GM12878 (cell line): Measurements from ENCODE around the gene ALG12. TPM values are rescaled to one million over a fixed set of nuclear protein-coding genes. Genes with fewer than 3 reads are reported as not detected.

Source experiments
- ATAC-seq: fragments of 200-7000 bp; cut with Tn5 transposase; 3 replicates; pipeline ENCODE4 v1.9.1; 2020; ENCODE audit warnings: mild to moderate bottlenecking, moderate library complexity
- BruUV-seq: library from RNA; stranded (reverse); fragments of 400-500 nt; replicated peaks from 2 replicates; lab custom pipeline; 2021; lab: Mats Ljungman, UMichigan
- CTCF ChIA-PET: fragments of 300-600 bp; sonication (Branson Sonifier 250); formaldehyde crosslinking; extraction: SDS; loops from one replicate; lab custom pipeline; 2021; ENCODE audit warnings: inconsistent platforms; lab: Yijun Ruan, JAX
- POLR2A ChIA-PET: fragments of 350-600 bp; formaldehyde crosslinking; extraction: SDS; loops from one replicate; lab custom pipeline; 2021; ENCODE audit warnings: inconsistent platforms; lab: Charles Lee
- RAD21 ChIA-PET: fragments of 300-600 bp; sonication (Branson Sonifier 250); formaldehyde crosslinking; loops from one replicate; lab custom pipeline; 2023; ENCODE audit warnings: antibody characterized with exemption; ENCODE audit not compliant: unreplicated experiment; lab: Charles Lee
- SMC1A ChIA-PET: fragments of 300-600 bp; sonication (Branson Sonifier 250); formaldehyde crosslinking; loops from one replicate; lab custom pipeline; 2023; ENCODE audit not compliant: unreplicated experiment, uncharacterized antibody; lab: Charles Lee
- DNase-seq: peaks from one replicate; pipeline ENCODE4 v3.0.0-alpha.2; 2011; ENCODE audit warnings: low read depth, low spot score
- FAIRE-seq: peaks from 3 replicates; lab custom pipeline; 2011; peaks lifted over from hg19 to GRCh38; lab: Jason Lieb, UNC
- H2AFZ ChIP-seq: 2 replicates; pipeline ENCODE4 v1.6.0; 2011; ENCODE audit warnings: low read depth, low read length, control low read depth; ENCODE audit not compliant: control insufficient read depth
- H3K27ac ChIP-seq: 2 replicates; pipeline ENCODE4 v1.5.1; 2011; ENCODE audit warnings: control low read depth; ENCODE audit not compliant: control insufficient read depth, insufficient read depth
- H3K27me3 ChIP-seq, 2 experiments: replicated peaks in 1 of 2; 2 replicates each; pipeline versions ENCODE4 v1.6.0 to v1.6.1; 2011; ENCODE audit warnings: low read length in 1 of 2; ENCODE audit not compliant: control insufficient read depth in 2 of 2, insufficient read depth in 2 of 2
- H3K36me3 ChIP-seq, 2 experiments: 2 replicates each; pipeline ENCODE4 v1.5.1; 2011; ENCODE audit warnings: low read length in 1 of 2; ENCODE audit not compliant: control insufficient read depth in 2 of 2, insufficient read depth in 2 of 2
- H3K4me1 ChIP-seq: 2 replicates; pipeline ENCODE4 v1.6.1; 2011; ENCODE audit warnings: mild to moderate bottlenecking, low read length, moderate library complexity, mixed read lengths; ENCODE audit not compliant: control insufficient read depth, insufficient read depth
- H3K4me2 ChIP-seq: 2 replicates; pipeline ENCODE4 v1.6.0; 2011; ENCODE audit warnings: control low read depth; ENCODE audit not compliant: control insufficient read depth, insufficient read depth
- H3K4me3 ChIP-seq: fragments of 200-600 bp; sonication (generic); 2 replicates; pipeline ENCODE4 v1.5.1; 2016
- H3K79me2 ChIP-seq: 2 replicates; pipeline ENCODE4 v1.6.0; 2011; ENCODE audit warnings: low read length; ENCODE audit not compliant: control insufficient read depth, insufficient read depth
- H3K9ac ChIP-seq: 2 replicates; pipeline ENCODE4 v1.8.0; 2011; ENCODE audit warnings: low read length, control low read depth, mixed read lengths; ENCODE audit not compliant: control insufficient read depth, insufficient read depth
- H3K9me3 ChIP-seq: replicated peaks from 3 replicates; pipeline ENCODE4 v1.5.1; 2011; ENCODE audit warnings: mild to moderate bottlenecking, low read length; ENCODE audit not compliant: control insufficient read depth, insufficient read depth
- H4K20me1 ChIP-seq: 2 replicates; pipeline ENCODE4 v1.6.0; 2011; ENCODE audit not compliant: control insufficient read depth, insufficient read depth
- CBX5 ChIP-seq: sonication (generic); IDR thresholded peaks from 2 replicates; pipeline ENCODE4 v1.6.1; 2016; ENCODE audit warnings: low read depth, moderate library complexity, mild to moderate bottlenecking, inconsistent platforms
- DPF2 ChIP-seq: fragments of 450-650 bp; IDR thresholded peaks from 2 replicates; pipeline ENCODE4 v1.6.1; 2017; ENCODE audit warnings: mild to moderate bottlenecking
- EED ChIP-seq: sonication (generic); IDR thresholded peaks from 2 replicates; pipeline ENCODE4 v1.6.1; 2016; ENCODE audit warnings: antibody characterized with exemption, low read depth
- ESRRA ChIP-seq: IDR thresholded peaks from 2 replicates; pipeline ENCODE4 v1.6.1; 2012; ENCODE audit warnings: mild to moderate bottlenecking, low read length, improper control_type of control experiment
- FOXK2 ChIP-seq: fragments of 450-650 bp; IDR thresholded peaks from 2 replicates; pipeline ENCODE4 v1.6.1; 2017; ENCODE audit warnings: mild to moderate bottlenecking, moderate library complexity
- HCFC1 ChIP-seq: fragments of 150-350 bp; IDR thresholded peaks from 2 replicates; pipeline ENCODE4 v1.6.1; 2014; ENCODE audit warnings: low read length
- HDAC2 ChIP-seq: fragments of 200-600 bp; sonication (generic); IDR thresholded peaks from 2 replicates; pipeline ENCODE4 v1.6.1; 2017
- PAX5 ChIP-seq: IDR thresholded peaks from 2 replicates; pipeline ENCODE4 v1.6.1; 2011; ENCODE audit warnings: low read depth, low read length, borderline replicate concordance
- RB1 ChIP-seq: fragments of 450-650 bp; formaldehyde crosslinking; IDR thresholded peaks from 2 replicates; pipeline ENCODE4 v1.6.1; 2017; ENCODE audit warnings: mild to moderate bottlenecking, borderline replicate concordance
- RUNX3 ChIP-seq: IDR thresholded peaks from 2 replicates; pipeline ENCODE4 v1.6.1; 2012; ENCODE audit warnings: low read length, inconsistent platforms
- TCF12 ChIP-seq: IDR thresholded peaks from 2 replicates; pipeline ENCODE4 v1.6.1; 2011; ENCODE audit warnings: low read depth, mild to moderate bottlenecking, low read length
- ZNF687 ChIP-seq: fragments of 450-650 bp; IDR thresholded peaks from 2 replicates; pipeline ENCODE4 v1.6.1; 2017; ENCODE audit warnings: mild to moderate bottlenecking, moderate library complexity
- WGBS: methylation state at CpG from one replicate; pipeline ENCODE4 v1.1.6; 2016; ENCODE audit warnings: low lambda C conversion rate; ENCODE audit not compliant: insufficient replicate concordance, insufficient coverage; ENCODE audit errors: missing lambda C conversion rate; 5-methylcytosine and 5-hydroxymethylcytosine counted together
- in situ Hi-C: fragments of 300-500 bp; cut with MboI; formaldehyde crosslinking; loops from 9 replicates; pipeline ENCODE4 v1.14.3; 2018; ENCODE audit warnings: mixed read lengths
- intact Hi-C: fragments of 100-400 bp; cut with micrococcal nuclease; formaldehyde crosslinking; loops from one replicate; pipeline ENCODE4 v1.14.2; 2022; ENCODE audit not compliant: unreplicated experiment
- polyA plus RNA-seq, 11 experiments: library from polyadenylated mRNA; depleted of rRNA in 4 of 11; unstranded in 6 of 11; stranded (reverse) in 5 of 11; fragments of >200 nt; fragmentation: Nextera tagmentation in 4 of 11; fragmentation: Illumina TruSeq in 1 of 11; extraction: Ambion mirVana in 4 of 11; extraction: Trizol in 1 of 11; gene quantifications; 1 replicate in 1 of 11; 2 replicates in 10 of 11; pipeline versions ENCODE4 v1.2.1 to v1.2.3, GENCODE V29; 2011 to 2016; ENCODE audit warnings: inconsistent platforms in 2 of 11, missing spikeins in 2 of 11, low read depth in 1 of 11
- total RNA-seq, 4 experiments: library from RNA; depleted of rRNA in 3 of 4; stranded (reverse); fragments of >200 nt in 3 of 4; fragmentation: Illumina TruSeq in 1 of 4; extraction: Trizol in 1 of 4; gene quantifications; 2 replicates each; pipeline versions ENCODE4 v1.2.1 to v1.2.3, GENCODE V29; 2013 to 2021

Gene ALG12
- total and polyA plus RNA-seq, 10 of the 15 experiments (the other 5 are each of a cell fraction or from before 2014, with no cell fraction given): 0.22 to 23.4 (median 6.6) TPM

DNA sequence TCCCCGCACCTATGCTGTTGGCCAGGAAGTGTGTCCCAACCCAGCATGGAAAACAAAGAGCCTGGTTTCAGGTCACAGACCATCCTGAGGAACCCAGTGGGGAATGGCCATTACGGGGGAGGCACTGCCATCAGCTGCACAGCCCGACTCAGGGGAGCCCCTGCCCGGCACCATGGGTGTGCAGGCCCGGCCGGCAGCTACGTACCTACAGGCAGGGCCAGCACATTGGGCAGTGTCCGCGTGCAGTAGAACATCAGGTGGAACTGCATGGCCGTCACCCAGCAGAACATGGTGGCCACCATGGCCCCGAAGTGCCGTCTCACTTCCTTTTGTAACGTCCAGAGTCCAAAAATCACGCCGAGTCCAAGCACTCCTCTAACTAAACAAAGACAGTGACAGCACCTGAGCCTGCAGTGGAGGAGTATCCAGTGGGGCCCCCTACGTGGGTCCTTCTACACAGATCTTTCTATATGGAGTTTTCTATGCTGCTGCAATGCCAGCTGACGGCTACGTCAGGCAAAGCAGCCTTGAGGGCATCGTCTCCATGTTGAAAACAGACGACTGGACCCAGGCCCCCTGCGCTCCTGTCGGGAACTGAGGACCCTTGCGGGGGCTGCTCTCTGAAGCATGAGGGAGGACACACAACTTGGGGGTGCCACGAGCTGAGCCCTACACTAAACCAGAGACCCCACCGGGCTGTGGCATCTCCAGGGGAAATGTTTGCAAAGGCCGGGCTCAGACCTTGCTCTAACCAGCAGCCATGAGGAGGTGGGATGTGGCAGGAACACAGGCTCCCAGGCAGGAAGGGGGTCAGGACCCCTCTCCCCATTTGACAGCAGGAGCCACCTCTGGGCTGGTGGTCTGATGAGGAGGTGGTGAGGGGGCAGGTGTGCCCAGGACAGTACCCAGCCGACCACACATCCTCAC lies 7.7 kb downstream of the ALG12 start (continued):
- TF ChIP-seq TCF12 (no peak), DPF2 (no peak)

DNA sequence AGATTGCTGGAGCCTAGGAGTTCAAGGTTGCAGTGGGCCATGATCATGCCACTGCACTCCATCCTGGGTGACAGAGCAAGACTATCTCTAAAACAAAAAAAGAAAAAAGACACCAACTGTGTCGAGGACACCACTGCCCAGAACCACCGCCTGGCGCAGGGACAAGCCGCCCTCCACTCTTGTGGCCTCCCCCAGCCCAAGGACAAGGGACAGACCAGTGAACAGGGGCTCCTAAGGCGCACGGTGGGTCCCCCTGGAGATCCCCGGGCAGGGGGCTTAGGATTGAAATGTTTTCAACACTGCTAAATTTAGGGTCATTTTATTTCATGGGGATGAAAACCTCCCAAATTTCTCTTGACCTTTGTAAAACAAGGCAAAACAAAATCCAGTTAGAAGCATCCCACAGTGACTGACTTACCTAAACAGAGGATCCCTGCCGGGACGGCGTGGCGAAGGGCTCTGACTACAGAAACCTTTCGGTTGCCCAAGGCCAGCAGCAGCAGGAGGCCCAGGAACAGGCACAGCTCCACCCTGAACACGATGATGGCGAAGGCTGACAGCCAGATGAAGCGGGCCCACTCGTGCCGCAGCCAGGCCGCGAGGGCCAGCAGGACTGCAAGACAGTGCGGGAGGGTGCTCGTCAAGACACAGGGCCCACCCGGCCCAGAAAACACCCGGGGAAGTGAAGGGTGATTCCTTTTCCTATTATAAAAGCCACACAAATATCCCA lies 8.6 kb downstream of the ALG12 start:
- Histone ChIP-seq H3K4me1 (no peaks in the 10 kb centered on the region), H4K20me1 (no peaks in the 10 kb centered on the region), H3K27ac (no peak overlapping the region), H3K27me3 (no peaks in the 10 kb centered on the region), H3K4me2 (no peak overlapping the region), H3K36me3 (peaks cover 0 to 7% of the 10 kb centered on the region in 2 experiments; a peak in 3 of 4 replicates), H3K4me3 (no peak overlapping the region), H3K9ac (no peak overlapping the region), H2AFZ (no peak overlapping the region)
- CTCF ChIA-PET: no interaction called here
- DNase-seq (no peak), FAIRE-seq (no peak), ATAC-seq (no peak)
- intact Hi-C loops (no loop called here), in situ Hi-C loops (no loop called here)
- SMC1A ChIA-PET: no interaction called here
- RAD21 ChIA-PET: no interaction called here
- POLR2A ChIA-PET: no interaction called here
- BruUV-seq: no TSS peak
- 92% methylated on average over 23 of the region's 23 CpGs for WGBS
- TF ChIP-seq FOXK2 (no peak), RB1 (no peak), EED (no peak), RUNX3 (no peak), CBX5 (no peak), PAX5 (no peak), HDAC2 (no peak), ZNF687 (no peak), ESRRA (no peak), HCFC1 (no peak)
- TF ChIP-seq, all 136 proteins: peak for 0
- H3K9me3 ChIP-seq: no peaks in the 10 kb centered on the region
- H3K79me2 ChIP-seq: no peaks in the 10 kb centered on the region
